GM21423 (cell line): ENCODE data around the gene EIF3J.
A peak's percentile ranks its signal among the peaks of the same experiment; 100 is the strongest.
"Not testable (repeated sequence)": the region's sequence is repeated elsewhere in the genome, so short reads cannot be mapped to it uniquely, and the experiment has no call there.

Experiments used
- ATAC-seq: cut with Tn5 transposase; IDR thresholded peaks from one replicate; pipeline ENCODE4 v1.9.1; 2021; ENCODE audit warnings: mild to moderate bottlenecking, moderate library complexity; ENCODE audit not compliant: unreplicated experiment

EIF3J gene

GRCh38 chr15:44536962-44537734, at the start of gene EIF3J:
TSS of gene EIF3J (plus strand) at chr15:44537147. CDS start at chr15:44537195, 48 bp downstream.
- peak; percentile 79 for ATAC-seq

- no peak for ATAC-seq
Observed at GRCh38 chr15:44489464-44489863, 47.5 kb upstream of the EIF3J start.

GRCh38 chr15:44490622-44491021, 46.3 kb upstream of the EIF3J start:
- no peak for ATAC-seq

- ATAC-seq: no peak
Observed at GRCh38 chr15:44492040-44492439, 44.9 kb upstream of the EIF3J start.

GRCh38 chr15:44492672-44493071, 44.3 kb upstream of the EIF3J start:
- no peak for ATAC-seq

- ATAC-seq: no peak
Observed at GRCh38 chr15:44495562-44495961, 41.4 kb upstream of the EIF3J start.

- no peak for ATAC-seq
Observed at GRCh38 chr15:44500555-44500954, 36.4 kb upstream of the EIF3J start.

- ATAC-seq: no peak
Observed at GRCh38 chr15:44501768-44502366, 35.1 kb upstream of the EIF3J start.

GRCh38 chr15:44516436-44516835, 20.5 kb upstream of the EIF3J start:
- ATAC-seq: no peak

- no peak for ATAC-seq
Observed at GRCh38 chr15:44519537-44519936, 17.4 kb upstream of the EIF3J start.

GRCh38 chr15:44525018-44525417, 11.9 kb upstream of the EIF3J start:
- ATAC-seq: no peak

GRCh38 chr15:44527241-44527640, 9.7 kb upstream of the EIF3J start:
- ATAC-seq: no peak

- no peak for ATAC-seq
Observed at GRCh38 chr15:44529864-44530604, 6.9 kb upstream of the EIF3J start.

- no peak for ATAC-seq
Observed at GRCh38 chr15:44530653-44531052, 6.3 kb upstream of the EIF3J start.

- not testable (repeated sequence) for ATAC-seq
Observed at GRCh38 chr15:44532275-44532674, 4.7 kb upstream of the EIF3J start.

- ATAC-seq: no peak
Observed at GRCh38 chr15:44532689-44533088, 4.3 kb upstream of the EIF3J start.

GRCh38 chr15:44535092-44535491, 1.9 kb upstream of the EIF3J start:
- ATAC-seq: no peak

- ATAC-seq: no peak
Observed at GRCh38 chr15:44535523-44536301, 1.2 kb upstream of the EIF3J start.

- peak; percentile 67 for ATAC-seq
Observed at GRCh38 chr15:44536302-44536961, 515 bp upstream of the EIF3J start.

GRCh38 chr15:44537735-44538240, 841 bp downstream of the EIF3J start:
- no peak for ATAC-seq
